Gastrocnemius medialis (tissue), 4 donors: ENCODE measurements around the gene USP17L18.
"Not testable (repeated sequence)": the region's sequence is repeated elsewhere in the genome, so short reads cannot be mapped to it uniquely, and the experiment has no call there.

Source experiments
- CTCF ChIP-seq, 5 experiments: fragments of 450-650 bp in 3 of 5; fragments of 200-600 bp in 2 of 5; sonication (generic) in 2 of 5; IDR thresholded peaks in 4 of 5; conservative IDR thresholded peaks in 1 of 5; 1 replicate in 4 of 5; 2 replicates in 1 of 5; pipeline ENCODE4 v1.5.1; 2016 to 2019; ENCODE audit warnings: antibody characterized with exemption in 5 of 5, mild to moderate bottlenecking in 3 of 5, moderate library complexity in 3 of 5
- POLR2A ChIP-seq, 2 donors: fragments of 450-650 bp; IDR thresholded peaks; one replicate each; pipeline ENCODE4 v1.6.1; 2017; ENCODE audit warnings: antibody characterized with exemption in 2 of 2, mild to moderate bottlenecking in 2 of 2, moderate library complexity in 2 of 2

GRCh38 chr4:9267319-9267718, 18.9 kb downstream of the USP17L18 start, which contains the start of gene USP17L22:
- not testable (repeated sequence) for TF ChIP-seq POLR2A (IDR thresholded peaks at IDR 0.05); CTCF (IDR thresholded peaks at IDR 0.05 in 4 of 5, conservative IDR thresholded peaks at IDR 0.05 in 1 of 5)
